ENCODE results near the gene C3orf52. TPM values are rescaled to one million over a fixed set of nuclear protein-coding genes. Genes with fewer than 3 reads are reported as not detected.

The C3orf52 gene
- total RNA-seq, 6 experiments from 2014 or later: 9.7 to 11.6 (median 10.7) TPM

DNA sequence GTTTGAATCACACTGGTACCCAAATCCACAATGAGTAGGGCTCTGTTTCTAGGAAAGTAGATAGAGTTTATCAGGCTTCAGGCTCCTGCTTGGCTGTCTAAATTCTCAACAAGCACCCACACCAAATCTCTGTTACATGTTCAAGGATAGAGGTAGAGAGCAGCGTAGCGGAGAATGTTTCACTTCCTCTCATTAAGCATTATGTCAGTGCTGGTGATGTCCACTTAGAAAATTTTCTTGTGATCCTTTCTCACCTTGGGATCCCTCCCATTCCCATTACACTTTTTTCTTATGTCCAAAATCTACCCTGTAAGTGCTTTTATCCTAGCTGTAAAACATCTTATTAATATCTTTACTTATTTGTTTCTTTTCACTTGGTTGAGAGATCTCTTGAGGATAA is 81.6 kb downstream of the C3orf52 start:
- Mint-ChIP-seq H3K36me3 (ENCODE audit: low read depth) (peaks cover 8% of the 10 kb centered on the region), H3K27me3 (ENCODE audit: insufficient read depth) (no peaks in the 10 kb centered on the region; the same call in 1 of the 2 replicates), H3K27ac (no peak overlapping the region), H3K9me3 (peaks cover 9% of the 10 kb centered on the region; the same call in 1 of the 2 replicates), H3K4me1 (ENCODE audit: low read depth) (no peaks in the 10 kb centered on the region), H3K4me3 (no peak overlapping the region)
- DNase-seq: no peak
- TF ChIP-seq, protein P1, sequence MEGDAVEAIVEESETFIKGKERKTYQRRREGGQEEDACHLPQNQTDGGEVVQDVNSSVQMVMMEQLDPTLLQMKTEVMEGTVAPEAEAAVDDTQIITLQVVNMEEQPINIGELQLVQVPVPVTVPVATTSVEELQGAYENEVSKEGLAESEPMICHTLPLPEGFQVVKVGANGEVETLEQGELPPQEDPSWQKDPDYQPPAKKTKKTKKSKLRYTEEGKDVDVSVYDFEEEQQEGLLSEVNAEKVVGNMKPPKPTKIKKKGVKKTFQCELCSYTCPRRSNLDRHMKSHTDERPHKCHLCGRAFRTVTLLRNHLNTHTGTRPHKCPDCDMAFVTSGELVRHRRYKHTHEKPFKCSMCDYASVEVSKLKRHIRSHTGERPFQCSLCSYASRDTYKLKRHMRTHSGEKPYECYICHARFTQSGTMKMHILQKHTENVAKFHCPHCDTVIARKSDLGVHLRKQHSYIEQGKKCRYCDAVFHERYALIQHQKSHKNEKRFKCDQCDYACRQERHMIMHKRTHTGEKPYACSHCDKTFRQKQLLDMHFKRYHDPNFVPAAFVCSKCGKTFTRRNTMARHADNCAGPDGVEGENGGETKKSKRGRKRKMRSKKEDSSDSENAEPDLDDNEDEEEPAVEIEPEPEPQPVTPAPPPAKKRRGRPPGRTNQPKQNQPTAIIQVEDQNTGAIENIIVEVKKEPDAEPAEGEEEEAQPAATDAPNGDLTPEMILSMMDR (IDR thresholded peaks at IDR 0.05): no peak

Small RNA genes within 50 kb of the gene (microRNA-seq; reads per million reads assigned to microRNA genes)
- gene MIR567: not detected

Other genes with a start within 250 kb of the C3orf52 start
- 10 to 100 TPM; 35.4 to 55.9 (median 37.6) TPM for gene PHLDB2, start 227.1 kb upstream of the C3orf52 start, total RNA-seq (2021; fragmentation: NEBNext Ultra II Directional; extraction: Animal tissue kit (Norgen Biotek cat#: 25700))
- gene ABHD10, start 107.4 kb upstream of the C3orf52 start, total RNA-seq (2021; fragmentation: NEBNext Ultra II Directional; extraction: Animal tissue kit (Norgen Biotek cat#: 25700)): 10 to 100 TPM; 39.5 to 44.5 (median 41.3) TPM
- gene TAGLN3, start 87.5 kb upstream of the C3orf52 start, total RNA-seq (2021; fragmentation: NEBNext Ultra II Directional; extraction: Animal tissue kit (Norgen Biotek cat#: 25700)): under 1 TPM in 3 of 6 experiments, not detected in 3; 0.26 to 0.63 (median 0.43) TPM
- under 1 TPM in 1 of 6 experiments, not detected in 5; 0.10 TPM for gene TMPRSS7, start 51.7 kb upstream of the C3orf52 start, total RNA-seq (2021; fragmentation: NEBNext Ultra II Directional; extraction: Animal tissue kit (Norgen Biotek cat#: 25700))
- gene GCSAM, start 46.9 kb downstream of the C3orf52 start, total RNA-seq (2021; fragmentation: NEBNext Ultra II Directional; extraction: Animal tissue kit (Norgen Biotek cat#: 25700)): not detected
- gene SLC9C1, start 207.8 kb downstream of the C3orf52 start, total RNA-seq (2021; fragmentation: NEBNext Ultra II Directional; extraction: Animal tissue kit (Norgen Biotek cat#: 25700)): not detected
- not detected for gene CD200, start 246.8 kb downstream of the C3orf52 start, total RNA-seq (2021; fragmentation: NEBNext Ultra II Directional; extraction: Animal tissue kit (Norgen Biotek cat#: 25700))